Measurements from ENCODE around the gene MYEOV. TPM values are rescaled to one million over a fixed set of nuclear protein-coding genes. Genes with fewer than 3 reads are reported as not detected.

The MYEOV gene
- total RNA-seq, 4 donors from 2014 or later = 0.35 to 1.4 TPM; not detected in 2

DNA sequence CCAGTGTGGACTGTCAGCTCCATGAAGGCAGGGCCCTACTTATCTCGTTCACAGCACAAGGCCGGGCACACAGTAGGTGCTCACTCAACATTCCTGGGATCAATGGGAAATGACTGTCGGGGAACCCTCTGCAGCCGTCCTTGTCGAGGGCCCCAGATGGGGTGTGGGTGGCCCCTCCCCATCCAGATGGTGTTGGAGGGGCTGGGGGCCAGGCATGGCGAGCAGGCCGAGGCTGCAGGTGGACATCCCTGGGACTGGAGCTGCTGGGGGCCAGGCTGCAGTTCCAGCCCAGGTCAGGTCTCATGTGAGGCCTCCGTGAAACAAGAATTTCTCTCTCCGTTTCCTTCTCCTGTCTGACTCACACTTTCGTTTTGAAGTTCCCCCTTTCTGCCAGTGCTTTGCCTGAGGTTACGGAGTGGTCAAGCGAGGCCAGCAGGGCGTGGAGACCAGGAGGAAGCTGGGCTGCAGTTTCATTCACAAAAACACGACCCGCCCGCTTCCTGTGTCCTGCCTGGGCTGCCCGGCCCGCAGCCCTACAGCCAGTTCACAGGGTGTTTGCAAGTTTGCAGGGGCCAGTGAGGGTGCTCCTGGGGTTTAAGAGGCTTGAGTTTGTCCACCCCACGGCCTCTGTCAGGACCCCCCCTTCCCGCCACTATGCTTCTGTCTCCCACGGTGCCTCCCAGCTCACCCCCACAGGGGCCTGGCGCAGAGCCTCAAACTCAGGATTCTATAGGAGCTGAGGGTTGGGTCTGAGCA, 4.5 kb downstream of the MYEOV start:
- Histone ChIP-seq H3K4me1 (peaks cover 0 to 14% of the 10 kb centered on the region in 2 donors), H3K36me3 (no peaks in the 10 kb centered on the region), H3K4me3 (no peak overlapping the region), H3K27ac (peak overlapping the region; percentile 3 to 52), H3K9me3 (no peaks in the 10 kb centered on the region), H3K27me3 (no peaks in the 10 kb centered on the region)
- no peak for TF ChIP-seq POLR2A (IDR thresholded peaks at IDR 0.05)
- TF ChIP-seq, protein P1, sequence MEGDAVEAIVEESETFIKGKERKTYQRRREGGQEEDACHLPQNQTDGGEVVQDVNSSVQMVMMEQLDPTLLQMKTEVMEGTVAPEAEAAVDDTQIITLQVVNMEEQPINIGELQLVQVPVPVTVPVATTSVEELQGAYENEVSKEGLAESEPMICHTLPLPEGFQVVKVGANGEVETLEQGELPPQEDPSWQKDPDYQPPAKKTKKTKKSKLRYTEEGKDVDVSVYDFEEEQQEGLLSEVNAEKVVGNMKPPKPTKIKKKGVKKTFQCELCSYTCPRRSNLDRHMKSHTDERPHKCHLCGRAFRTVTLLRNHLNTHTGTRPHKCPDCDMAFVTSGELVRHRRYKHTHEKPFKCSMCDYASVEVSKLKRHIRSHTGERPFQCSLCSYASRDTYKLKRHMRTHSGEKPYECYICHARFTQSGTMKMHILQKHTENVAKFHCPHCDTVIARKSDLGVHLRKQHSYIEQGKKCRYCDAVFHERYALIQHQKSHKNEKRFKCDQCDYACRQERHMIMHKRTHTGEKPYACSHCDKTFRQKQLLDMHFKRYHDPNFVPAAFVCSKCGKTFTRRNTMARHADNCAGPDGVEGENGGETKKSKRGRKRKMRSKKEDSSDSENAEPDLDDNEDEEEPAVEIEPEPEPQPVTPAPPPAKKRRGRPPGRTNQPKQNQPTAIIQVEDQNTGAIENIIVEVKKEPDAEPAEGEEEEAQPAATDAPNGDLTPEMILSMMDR (IDR thresholded peaks at IDR 0.05) = no peak
- intact Hi-C loops (cut with DNase I; ENCODE audit: low total_unique reads) = loop anchor here (10.0 kb wide), 1 partner anchor 346 kb away; the partner anchor contains the start of gene CCND1
- DNase-seq = peak in 1 of 2 donors; percentile 42

DNA sequence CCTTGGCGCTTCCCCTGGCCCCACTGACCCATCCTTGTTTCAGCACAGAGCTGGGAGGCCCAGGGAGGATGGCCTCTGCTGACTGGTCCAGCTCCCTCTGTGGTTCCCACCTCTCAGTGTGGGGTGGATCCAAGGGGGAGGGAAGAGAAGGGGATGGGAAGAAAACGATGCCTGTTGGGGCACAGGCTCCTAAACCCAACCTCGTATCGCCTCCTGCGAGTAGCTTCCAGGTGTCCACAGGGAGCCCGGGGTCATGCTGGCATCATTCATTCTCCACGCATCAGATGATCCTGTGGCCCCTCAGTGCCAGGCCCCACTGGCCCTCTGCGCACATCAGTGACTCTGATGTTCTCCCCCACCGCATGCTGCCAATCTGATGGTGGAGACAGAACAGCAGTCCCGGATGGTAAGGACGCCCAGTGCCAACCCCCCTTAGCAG, 5.1 kb downstream of the MYEOV start:
- Histone ChIP-seq H3K9me3 (no peaks in the 10 kb centered on the region), H3K4me1 (peaks cover 0 to 14% of the 10 kb centered on the region in 2 donors), H3K27me3 (no peaks in the 10 kb centered on the region), H3K4me3 (no peak overlapping the region), H3K27ac (no peak overlapping the region), H3K36me3 (no peaks in the 10 kb centered on the region)
- DNase-seq = no peak
- intact Hi-C loops (cut with DNase I; ENCODE audit: low total_unique reads) = loop anchor here (10.0 kb wide), 1 partner anchor 346 kb away; the partner anchor contains the start of gene CCND1
- TF ChIP-seq, protein P1 (IDR thresholded peaks at IDR 0.05) = no peak
- TF ChIP-seq POLR2A (IDR thresholded peaks at IDR 0.05) = no peak

DNA sequence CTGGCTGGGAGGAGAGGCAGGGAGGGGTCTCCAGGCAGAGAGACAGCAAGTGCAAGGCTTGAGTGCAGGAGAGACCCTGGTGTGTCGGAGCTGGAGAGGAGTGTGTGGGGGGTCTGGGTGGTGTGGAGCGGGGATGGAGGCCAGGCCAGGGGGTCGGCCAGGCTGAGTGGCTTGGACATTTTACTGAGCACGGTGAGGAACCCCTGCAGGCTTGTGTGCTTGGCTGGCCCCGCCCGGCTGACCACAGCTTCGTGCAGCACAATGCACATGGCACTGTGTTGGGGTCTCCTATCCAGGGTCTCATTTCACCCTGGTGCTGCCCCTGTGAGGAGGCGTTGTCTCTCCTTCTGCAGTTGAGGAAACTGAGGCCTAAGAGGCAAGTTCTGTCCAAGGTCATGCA, 5.6 kb downstream of the MYEOV start:
- Histone ChIP-seq H3K4me3 (no peak overlapping the region), H3K36me3 (no peaks in the 10 kb centered on the region), H3K9me3 (no peaks in the 10 kb centered on the region), H3K4me1 (peaks cover 0 to 14% of the 10 kb centered on the region in 2 donors), H3K27me3 (no peaks in the 10 kb centered on the region), H3K27ac (no peak overlapping the region)
- intact Hi-C loops (cut with DNase I; ENCODE audit: low total_unique reads) = loop anchor here (10.0 kb wide), 1 partner anchor 345 kb away; the partner anchor contains the start of gene CCND1
- no peak for DNase-seq
- no peak for TF ChIP-seq POLR2A (IDR thresholded peaks at IDR 0.05)
- TF ChIP-seq, protein P1 (IDR thresholded peaks at IDR 0.05) = no peak

DNA sequence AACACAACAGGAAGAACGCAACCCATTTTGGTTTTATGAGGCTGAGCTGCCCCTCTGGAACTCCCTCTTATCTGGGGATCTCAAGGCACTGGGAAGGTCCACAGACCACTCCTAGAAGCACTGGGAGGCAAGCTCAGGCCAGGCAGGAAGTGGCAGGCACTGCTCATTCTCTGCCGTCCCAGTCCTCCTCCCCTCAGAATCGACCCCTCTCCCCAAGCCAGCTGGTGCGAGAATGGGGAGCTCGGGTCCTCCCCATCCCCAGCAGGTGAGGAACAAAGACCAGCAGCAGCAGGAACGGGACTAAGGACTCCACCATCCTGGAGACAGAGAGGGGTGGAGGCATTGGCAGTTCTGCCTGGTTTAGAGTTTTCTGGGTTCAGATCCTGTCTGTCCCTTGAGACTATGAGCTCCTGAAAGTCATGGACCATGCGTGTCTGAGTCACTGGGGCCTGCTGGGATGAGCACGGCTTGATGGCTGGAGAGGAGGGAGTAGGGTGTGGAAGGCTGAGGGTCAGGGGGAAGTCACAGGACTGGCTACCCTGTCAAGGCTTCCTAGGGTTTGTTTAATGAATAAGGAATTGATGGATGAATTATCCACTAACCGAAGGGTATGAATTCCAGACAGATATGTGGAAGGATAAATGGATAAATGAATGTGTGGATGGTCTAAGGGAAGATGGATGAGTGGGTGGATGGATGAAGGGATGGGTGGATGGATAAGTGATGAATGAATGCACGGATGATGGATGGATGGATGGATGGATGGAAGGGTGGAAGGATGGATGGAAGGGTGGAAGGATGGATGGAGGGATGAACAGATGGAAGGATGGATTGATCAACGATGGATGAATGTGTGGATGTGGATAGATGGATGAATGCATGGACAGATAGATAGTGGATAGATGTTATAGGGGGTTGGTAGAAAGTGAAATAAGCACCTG, 6.4 kb downstream of the MYEOV start:
- Histone ChIP-seq H3K36me3 (no peaks in the 10 kb centered on the region), H3K4me1 (peaks cover 0 to 14% of the 10 kb centered on the region in 2 donors), H3K9me3 (no peaks in the 10 kb centered on the region), H3K27ac (no peak overlapping the region), H3K4me3 (no peak overlapping the region), H3K27me3 (no peaks in the 10 kb centered on the region)
- intact Hi-C loops (cut with DNase I; ENCODE audit: low total_unique reads) = no loop called here
- DNase-seq = no peak
- TF ChIP-seq, protein P1 (IDR thresholded peaks at IDR 0.05) = no peak
- no peak for TF ChIP-seq POLR2A (IDR thresholded peaks at IDR 0.05)

All from uterus (tissue), 4 donors.